Endothelial cell of umbilical vein (primary cell): Measurements from ENCODE around the gene WDFY2. TPM values are rescaled to one million over a fixed set of nuclear protein-coding genes. Genes with fewer than 3 reads are reported as not detected.
A peak's percentile ranks its signal among the peaks of the same experiment; 100 is the strongest.

Experiments used
- BruUV-seq: library from RNA; stranded (reverse); fragments of 400-500 nt; replicated peaks from 2 replicates; lab custom pipeline; 2021; lab: Mats Ljungman, UMichigan
- CTCF ChIA-PET: fragments of 300-600, 350-600 bp; sonication (Branson Sonifier 250); formaldehyde crosslinking; loops from one replicate; lab custom pipeline; 2021; ENCODE audit warnings: antibody characterized with exemption, inconsistent platforms; lab: Charles Lee
- POLR2A ChIA-PET: fragments of 300-600, 350-600 bp; sonication (Branson Sonifier 250); formaldehyde crosslinking; loops from one replicate; lab custom pipeline; 2021; ENCODE audit warnings: antibody characterized with exemption, inconsistent platforms; lab: Charles Lee
- DNase-seq: peaks from one replicate; pipeline ENCODE4 v3.0.0-alpha.2; 2011; ENCODE audit warnings: low read depth, low spot score
- FAIRE-seq: peaks from 2 replicates; lab custom pipeline; 2011; peaks lifted over from hg19 to GRCh38; lab: Jason Lieb, UNC
- H2AFZ ChIP-seq: 2 replicates; pipeline ENCODE4 v1.6.0; 2012; ENCODE audit warnings: low read depth, low read length, control low read depth, inconsistent platforms
- H3K27ac ChIP-seq: 2 replicates; pipeline ENCODE4 v1.5.1; 2011; ENCODE audit warnings: low read depth, mild to moderate bottlenecking, control low read depth, low read length, moderate library complexity; ENCODE audit not compliant: insufficient read depth
- H3K27me3 ChIP-seq, 2 experiments: 2 replicates each; pipeline versions ENCODE4 v1.6.0 to v1.6.1; 2011; ENCODE audit warnings: low read length in 2 of 2, mixed read lengths in 1 of 2; ENCODE audit not compliant: control insufficient read depth in 2 of 2, insufficient read depth in 2 of 2
- H3K36me3 ChIP-seq, 2 experiments: 2 replicates in 1 of 2; 3 replicates in 1 of 2; pipeline ENCODE4 v1.5.1; 2011; ENCODE audit warnings: low read length in 2 of 2, mild to moderate bottlenecking in 1 of 2, moderate library complexity in 1 of 2; ENCODE audit not compliant: control insufficient read depth in 2 of 2, insufficient read depth in 2 of 2; ENCODE audit errors: extremely low read depth in 1 of 2
- H3K4me1 ChIP-seq: 3 replicates; pipeline ENCODE4 v1.5.1; 2011; ENCODE audit warnings: mild to moderate bottlenecking, low read length; ENCODE audit not compliant: control insufficient read depth, insufficient read depth; ENCODE audit errors: extremely low read depth
- H3K4me2 ChIP-seq: 2 replicates; pipeline ENCODE4 v1.6.1; 2011; ENCODE audit warnings: low read length, control low read depth, mixed read lengths; ENCODE audit not compliant: insufficient read depth
- H3K4me3 ChIP-seq, 3 experiments: fragments of 200-600 bp in 1 of 3; sonication (generic), shearing (Covaris generic) in 1 of 3; replicated peaks in 1 of 3; 2 replicates each; pipeline ENCODE4 v1.5.1; 2011 to 2016; ENCODE audit warnings: control low read depth in 3 of 3, low read length in 3 of 3, mild to moderate bottlenecking in 2 of 3, inconsistent platforms in 1 of 3, low read depth in 1 of 3, moderate library complexity in 1 of 3; ENCODE audit not compliant: insufficient read depth in 1 of 3
- H3K79me2 ChIP-seq: 2 replicates; pipeline ENCODE4 v1.6.0; 2012; ENCODE audit warnings: low read length, inconsistent platforms; ENCODE audit not compliant: control insufficient read depth, insufficient read depth
- H3K9ac ChIP-seq: replicated peaks from 2 replicates; pipeline ENCODE3; 2011; ENCODE audit warnings: low read length, control low read depth; ENCODE audit not compliant: insufficient read depth; ENCODE audit errors: extremely low read depth
- H3K9me1 ChIP-seq: replicated peaks from 3 replicates; pipeline ENCODE4 v1.6.0; 2011; ENCODE audit warnings: mild to moderate bottlenecking, low read length; ENCODE audit not compliant: control insufficient read depth, insufficient read depth; ENCODE audit errors: extremely low read depth
- H3K9me3 ChIP-seq: replicated peaks from 2 replicates; pipeline ENCODE4 v1.5.1; 2012; ENCODE audit warnings: low read length, inconsistent platforms; ENCODE audit not compliant: control insufficient read depth, insufficient read depth
- H4K20me1 ChIP-seq: replicated peaks from 2 replicates; pipeline ENCODE3; 2011; ENCODE audit warnings: mild to moderate bottlenecking, low read length; ENCODE audit not compliant: control insufficient read depth, insufficient read depth; ENCODE audit errors: extremely low read depth
- FOS ChIP-seq: IDR thresholded peaks from 2 replicates; pipeline ENCODE4 v1.6.1; 2011; ENCODE audit warnings: mild to moderate bottlenecking, low read length, moderate library complexity, borderline replicate concordance; ENCODE audit not compliant: insufficient read depth
- JUN ChIP-seq: IDR thresholded peaks from 2 replicates; pipeline ENCODE4 v1.6.1; 2011; ENCODE audit warnings: borderline replicate concordance, low read depth; ENCODE audit not compliant: insufficient read length, insufficient read depth
- MYC ChIP-seq: IDR thresholded peaks from one replicate; pipeline ENCODE4 v1.6.1; 2011; ENCODE audit warnings: mild to moderate bottlenecking, low read depth, low read length
- dilution Hi-C: fragments of 300-500 bp; cut with MboI; formaldehyde crosslinking; loops from one replicate; pipeline ENCODE4 v1.15.0; 2019; ENCODE audit warnings: low sequenced_read_pairs; ENCODE audit not compliant: extremely low pct_ligation_motif_present
- intact Hi-C: fragments of 100-400 bp; cut with micrococcal nuclease; formaldehyde crosslinking; loops from one replicate; pipeline ENCODE4 v1.10.0; 2022
- polyA plus RNA-seq, 4 experiments: library from polyadenylated mRNA; depleted of rRNA in 3 of 4; stranded (reverse) in 3 of 4; unstranded in 1 of 4; fragments of >200 nt; gene quantifications; 2 replicates each; pipeline versions ENCODE4 v1.2.1 to v1.2.3, GENCODE V29; 2011 to 2012; ENCODE audit warnings: missing spikeins in 1 of 4
- total RNA-seq: library from RNA; stranded (reverse); gene quantifications from 2 replicates; pipeline ENCODE4 v1.2.3, GENCODE V29; 2021
- TF ChIP-seq, protein P1 (sequence below): IDR thresholded peaks from 2 replicates; pipeline ENCODE4 v1.6.1; 2011; ENCODE audit not compliant: insufficient read depth, insufficient read length

Gene WDFY2
- total and polyA plus RNA-seq, 2 donors (not counting 3 experiments of a cell fraction or from before 2014, with no cell fraction given): 2.1 to 5.5 TPM

DNA sequence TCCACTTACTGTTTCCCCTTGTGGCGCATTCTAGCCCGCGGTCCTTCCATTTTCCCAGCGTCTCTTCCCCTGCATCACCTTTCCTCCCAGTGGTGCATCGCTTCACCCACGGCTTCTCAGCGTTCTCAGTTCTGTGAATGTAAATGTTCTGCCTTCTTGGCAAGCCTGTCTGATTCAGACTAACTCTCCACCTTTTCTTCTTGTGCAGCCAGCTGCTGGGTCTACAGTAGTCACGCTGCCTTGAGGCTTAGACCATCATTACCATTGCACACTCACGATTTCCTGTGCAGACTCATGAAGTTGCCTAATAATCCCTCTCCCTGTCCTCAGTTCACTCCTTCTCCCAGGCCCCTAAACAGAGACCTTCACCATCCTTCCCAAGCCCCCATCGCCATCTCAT lies 144.7 kb downstream of the WDFY2 start:
- Histone ChIP-seq H3K4me2 (no peak overlapping the region), H3K27me3 (no peaks in the 10 kb centered on the region), H3K9me1 (no peaks in the 10 kb centered on the region), H4K20me1 (no peaks in the 10 kb centered on the region), H3K4me3 (no peak overlapping the region), H3K79me2 (no peaks in the 10 kb centered on the region), H3K36me3 (no peaks in the 10 kb centered on the region), H2AFZ (no peak overlapping the region), H3K27ac (no peak overlapping the region), H3K4me1 (peaks cover 14% of the 10 kb centered on the region), H3K9me3 (no peaks in the 10 kb centered on the region), H3K9ac (no peak overlapping the region)
- intact Hi-C loops (loop anchor here (5.0 kb wide), 1 partner anchor 147 kb away; the partner anchor contains the start of gene WDFY2), dilution Hi-C loops (no loop called here)
- POLR2A ChIA-PET: no interaction called here
- no peak for FAIRE-seq
- CTCF ChIA-PET: interaction anchor here (1.2 kb wide), 1 partner anchor 144 kb away, joined by 4 read pairs; no protein-coding TSS in a partner anchor
- no peak for DNase-seq
- BruUV-seq: no TSS peak
- TF ChIP-seq, protein P1, sequence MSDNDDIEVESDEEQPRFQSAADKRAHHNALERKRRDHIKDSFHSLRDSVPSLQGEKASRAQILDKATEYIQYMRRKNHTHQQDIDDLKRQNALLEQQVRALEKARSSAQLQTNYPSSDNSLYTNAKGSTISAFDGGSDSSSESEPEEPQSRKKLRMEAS: no peak

DNA sequence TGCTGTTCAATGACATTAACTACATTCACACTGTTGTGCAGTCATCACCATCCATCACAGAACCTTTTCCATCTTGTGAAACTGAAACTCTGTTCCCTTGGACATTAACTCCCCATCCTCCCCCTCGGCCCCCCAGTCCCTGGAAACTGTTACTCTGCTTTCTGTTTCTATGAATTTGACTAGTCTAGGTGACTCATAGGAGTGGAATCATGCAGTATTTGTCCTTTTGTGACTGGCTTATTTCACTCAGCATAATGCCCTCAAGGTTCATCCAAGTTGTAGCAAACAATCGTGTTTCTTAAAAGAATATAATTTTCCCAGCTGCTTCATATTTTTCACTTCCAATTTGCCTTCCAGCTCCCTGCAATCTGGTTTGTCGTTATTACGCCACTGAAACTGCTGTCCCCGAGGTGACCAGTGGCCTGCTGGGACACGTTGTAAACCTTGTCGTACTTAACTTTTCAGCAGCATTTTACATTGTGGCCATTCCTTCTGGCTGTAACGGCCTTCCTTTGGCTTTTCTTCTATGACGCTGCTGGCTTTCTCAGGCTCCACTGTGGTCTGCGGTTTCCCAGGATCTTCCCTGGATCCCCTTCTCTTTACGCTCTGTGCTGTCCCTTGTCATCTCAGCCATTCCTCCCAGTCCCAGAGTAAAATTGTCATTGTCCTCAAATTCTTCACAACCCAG lies 145.7 kb downstream of the WDFY2 start:
- H3K9ac ChIP-seq: no peak overlapping the region

More for the DNA sequence above, 145.7 kb downstream of the WDFY2 start:
- DNase-seq (peak; percentile 71), FAIRE-seq (no peak)
- Histone ChIP-seq H3K36me3 (no peaks in the 10 kb centered on the region), H4K20me1 (no peaks in the 10 kb centered on the region), H3K4me3 (no peak overlapping the region), H3K79me2 (no peaks in the 10 kb centered on the region), H3K9me3 (no peaks in the 10 kb centered on the region), H3K27me3 (no peaks in the 10 kb centered on the region), H2AFZ (no peak overlapping the region), H3K4me1 (peaks cover 14% of the 10 kb centered on the region), H3K4me2 (no peak overlapping the region), H3K27ac (no peak overlapping the region), H3K9me1 (no peaks in the 10 kb centered on the region)
- BruUV-seq: no TSS peak
- dilution Hi-C loops: no loop called here
- POLR2A ChIA-PET: no interaction called here
- intact Hi-C loops: loop anchor here (5.0 kb wide), 1 partner anchor 148 kb away; the partner anchor contains the start of gene WDFY2
- no peak for TF ChIP-seq MYC
- TF ChIP-seq FOS: peak; percentile 39
- peak; percentile 10 for TF ChIP-seq JUN
- CTCF ChIA-PET: interaction anchor here (1.4 kb wide), 1 partner anchor 295 kb away, joined by 3 read pairs; no protein-coding TSS in a partner anchor
